ENCODE measurements around the gene VWA3A.

The VWA3A gene

DNA sequence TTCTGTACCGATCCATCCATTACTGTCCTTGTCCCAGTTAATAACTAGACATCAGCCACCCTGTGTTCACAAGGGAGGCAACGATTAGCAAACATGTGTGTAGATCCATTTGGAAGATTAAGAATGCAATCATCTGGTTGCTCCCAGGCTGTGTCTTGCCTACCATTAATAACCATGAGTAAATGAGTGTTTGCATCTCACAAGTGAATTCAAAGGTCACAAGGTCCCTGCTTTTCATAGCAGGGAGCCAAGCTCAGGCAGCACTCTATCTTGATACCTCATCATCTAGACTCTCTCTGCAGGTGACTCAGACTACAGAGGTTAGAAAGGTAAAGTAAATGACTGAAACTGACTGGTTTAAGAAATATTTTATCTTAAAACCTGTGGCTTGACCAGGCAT, 25.3 kb downstream of the VWA3A start:
- no peaks in the 10 kb centered on the region for H3K79me2 ChIP-seq (ENCODE audit: insufficient read depth, low read length)
- no peaks in the 10 kb centered on the region for H3K36me3 ChIP-seq (ENCODE audit: insufficient read depth, low read length)
- H3K9ac ChIP-seq (ENCODE audit: low read depth, low read length), result no peak overlapping the region
- H4K20me1 ChIP-seq (ENCODE audit: insufficient read depth, low read length), result no peaks in the 10 kb centered on the region
- H3K9me3 ChIP-seq (ENCODE audit: insufficient read depth, low read length, severe bottlenecking), result no peaks in the 10 kb centered on the region
- TF ChIP-seq, protein P1, sequence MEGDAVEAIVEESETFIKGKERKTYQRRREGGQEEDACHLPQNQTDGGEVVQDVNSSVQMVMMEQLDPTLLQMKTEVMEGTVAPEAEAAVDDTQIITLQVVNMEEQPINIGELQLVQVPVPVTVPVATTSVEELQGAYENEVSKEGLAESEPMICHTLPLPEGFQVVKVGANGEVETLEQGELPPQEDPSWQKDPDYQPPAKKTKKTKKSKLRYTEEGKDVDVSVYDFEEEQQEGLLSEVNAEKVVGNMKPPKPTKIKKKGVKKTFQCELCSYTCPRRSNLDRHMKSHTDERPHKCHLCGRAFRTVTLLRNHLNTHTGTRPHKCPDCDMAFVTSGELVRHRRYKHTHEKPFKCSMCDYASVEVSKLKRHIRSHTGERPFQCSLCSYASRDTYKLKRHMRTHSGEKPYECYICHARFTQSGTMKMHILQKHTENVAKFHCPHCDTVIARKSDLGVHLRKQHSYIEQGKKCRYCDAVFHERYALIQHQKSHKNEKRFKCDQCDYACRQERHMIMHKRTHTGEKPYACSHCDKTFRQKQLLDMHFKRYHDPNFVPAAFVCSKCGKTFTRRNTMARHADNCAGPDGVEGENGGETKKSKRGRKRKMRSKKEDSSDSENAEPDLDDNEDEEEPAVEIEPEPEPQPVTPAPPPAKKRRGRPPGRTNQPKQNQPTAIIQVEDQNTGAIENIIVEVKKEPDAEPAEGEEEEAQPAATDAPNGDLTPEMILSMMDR (IDR thresholded peaks at IDR 0.05; ENCODE audit: borderline replicate concordance, extremely low read depth, low read length, poor library complexity, severe bottlenecking), result no peak
- TF ChIP-seq EZH2 (IDR thresholded peaks at IDR 0.05; ENCODE audit: borderline replicate concordance, low read depth, low read length, severe bottlenecking), result no peak
- no peak overlapping the region for H3K4me3 ChIP-seq (ENCODE audit: low read depth in 1 of 2, low read length in 2 of 2)
- H3K4me1 ChIP-seq (ENCODE audit: insufficient read depth, low read length), result no peaks in the 10 kb centered on the region
- no peaks in the 10 kb centered on the region for H3K27me3 ChIP-seq (ENCODE audit: insufficient read depth, low read length, poor library complexity)
- no peak overlapping the region for H2AFZ ChIP-seq (ENCODE audit: low read depth, low read length)
- no peak for ATAC-seq (ENCODE audit: insufficient read depth, low read depth)
- H3K27ac ChIP-seq (ENCODE audit: low read length), result no peak overlapping the region
- H3K4me2 ChIP-seq (ENCODE audit: insufficient read depth, low read length), result no peak overlapping the region
- DNase-seq, result no peak

DNA sequence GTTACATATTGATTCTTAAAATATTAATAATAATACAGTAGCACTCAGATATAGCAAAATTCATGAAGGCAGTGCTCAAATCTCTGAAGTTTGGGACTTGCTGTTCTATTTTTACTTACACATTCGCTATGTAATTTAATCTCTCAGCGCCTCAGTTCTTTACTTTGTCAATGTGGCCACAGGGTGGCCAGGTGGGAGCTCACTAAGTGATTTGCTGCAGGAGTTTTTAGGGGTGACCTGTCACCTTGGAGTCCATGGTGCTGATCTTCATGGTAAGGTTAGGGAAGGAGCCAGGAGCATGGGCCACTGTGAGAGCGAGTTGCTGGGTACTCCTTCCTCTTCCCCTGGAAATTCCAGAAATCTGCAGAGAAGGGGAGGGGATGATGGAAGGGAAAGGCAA, 28.1 kb downstream of the VWA3A start:
- ATAC-seq (ENCODE audit: insufficient read depth, low read depth) (no peak), DNase-seq (no peak)
- H3K4me2 ChIP-seq (ENCODE audit: insufficient read depth, low read length), result no peak overlapping the region
- no peak overlapping the region for H3K9ac ChIP-seq (ENCODE audit: low read depth, low read length)
- no peaks in the 10 kb centered on the region for H3K79me2 ChIP-seq (ENCODE audit: insufficient read depth, low read length)
- no peaks in the 10 kb centered on the region for H3K36me3 ChIP-seq (ENCODE audit: insufficient read depth, low read length)
- TF ChIP-seq, protein P1 (IDR thresholded peaks at IDR 0.05; ENCODE audit: borderline replicate concordance, extremely low read depth, low read length, poor library complexity, severe bottlenecking), result no peak
- no peak for TF ChIP-seq EZH2 (IDR thresholded peaks at IDR 0.05; ENCODE audit: borderline replicate concordance, low read depth, low read length, severe bottlenecking)
- H3K4me3 ChIP-seq (ENCODE audit: low read depth in 1 of 2, low read length in 2 of 2), result no peak overlapping the region
- H3K9me3 ChIP-seq (ENCODE audit: insufficient read depth, low read length, severe bottlenecking), result no peaks in the 10 kb centered on the region
- H3K27ac ChIP-seq (ENCODE audit: low read length), result no peak overlapping the region
- H4K20me1 ChIP-seq (ENCODE audit: insufficient read depth, low read length), result 0 out of 2 replicates have a peak, but pooled peaks cover 3% of the 10 kb centered on the region
- no peak overlapping the region for H2AFZ ChIP-seq (ENCODE audit: low read depth, low read length)
- H3K4me1 ChIP-seq (ENCODE audit: insufficient read depth, low read length), result no peaks in the 10 kb centered on the region
- H3K27me3 ChIP-seq (ENCODE audit: insufficient read depth, low read length, poor library complexity), result no peaks in the 10 kb centered on the region

DNA sequence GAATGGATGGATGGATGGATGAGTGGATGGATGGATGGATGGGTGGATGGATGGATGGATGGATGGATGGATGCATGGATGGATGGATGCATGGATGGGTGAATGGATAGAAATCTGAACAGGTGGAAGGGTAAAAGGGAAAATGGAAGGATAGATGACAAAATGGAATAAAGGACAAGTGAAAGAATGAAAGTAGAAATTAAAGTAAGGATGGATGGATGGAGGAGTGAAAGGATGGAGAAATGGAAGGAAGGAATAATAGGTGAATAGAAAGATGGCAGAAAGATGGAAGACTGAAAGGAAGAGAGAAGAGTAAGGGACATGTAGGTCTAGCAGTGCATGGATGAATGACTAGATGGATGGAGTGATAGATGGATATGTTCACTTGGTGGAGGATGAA, 29.9 kb downstream of the VWA3A start:
- ATAC-seq (ENCODE audit: insufficient read depth, low read depth) (no peak), DNase-seq (no peak)
- Histone ChIP-seq H3K9me3 (ENCODE audit: insufficient read depth, low read length, severe bottlenecking) (no peaks in the 10 kb centered on the region), H3K27me3 (ENCODE audit: insufficient read depth, low read length, poor library complexity) (no peaks in the 10 kb centered on the region), H3K36me3 (ENCODE audit: insufficient read depth, low read length) (no peaks in the 10 kb centered on the region), H3K4me1 (ENCODE audit: insufficient read depth, low read length) (no peaks in the 10 kb centered on the region), H3K9ac (ENCODE audit: low read depth, low read length) (no peak overlapping the region), H3K4me2 (ENCODE audit: insufficient read depth, low read length) (no peak overlapping the region), H3K4me3 (ENCODE audit: low read depth in 1 of 2, low read length in 2 of 2) (no peak overlapping the region), H3K27ac (ENCODE audit: low read length) (no peak overlapping the region), H2AFZ (ENCODE audit: low read depth, low read length) (no peak overlapping the region), H3K79me2 (ENCODE audit: insufficient read depth, low read length) (no peaks in the 10 kb centered on the region), H4K20me1 (ENCODE audit: insufficient read depth, low read length) (0 out of 2 replicates have a peak, but pooled peaks cover 3% of the 10 kb centered on the region)
- TF ChIP-seq EZH2 (IDR thresholded peaks at IDR 0.05; ENCODE audit: borderline replicate concordance, low read depth, low read length, severe bottlenecking), result no peak
- TF ChIP-seq, protein P1 (IDR thresholded peaks at IDR 0.05; ENCODE audit: borderline replicate concordance, extremely low read depth, low read length, poor library complexity, severe bottlenecking), result no peak

DNA sequence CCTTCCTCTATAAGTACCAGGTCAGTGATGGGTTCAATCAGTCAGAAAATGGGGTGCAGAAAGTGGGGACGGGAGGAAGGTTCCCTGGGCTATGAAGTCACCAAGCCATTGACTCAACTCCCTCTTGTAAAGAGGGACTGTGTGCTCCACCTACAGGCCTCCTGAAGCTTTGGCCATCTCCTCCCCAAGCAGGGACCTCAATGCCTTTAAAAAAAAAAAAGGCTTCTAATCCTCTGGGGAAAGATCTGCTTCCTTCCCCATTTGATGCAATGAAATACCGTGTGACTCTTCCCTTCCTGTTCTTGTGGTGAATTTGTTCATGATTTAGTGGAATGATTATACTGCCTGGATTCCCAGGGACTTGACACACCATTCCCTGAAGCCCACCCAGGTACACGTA, 30.8 kb downstream of the VWA3A start:
- Histone ChIP-seq H3K9ac (ENCODE audit: low read depth, low read length) (no peak overlapping the region), H3K36me3 (ENCODE audit: insufficient read depth, low read length) (no peaks in the 10 kb centered on the region), H2AFZ (ENCODE audit: low read depth, low read length) (no peak overlapping the region), H3K79me2 (ENCODE audit: insufficient read depth, low read length) (no peaks in the 10 kb centered on the region), H3K27me3 (ENCODE audit: insufficient read depth, low read length, poor library complexity) (no peaks in the 10 kb centered on the region), H3K4me3 (ENCODE audit: low read depth in 1 of 2, low read length in 2 of 2) (no peak overlapping the region), H3K4me2 (ENCODE audit: insufficient read depth, low read length) (no peak overlapping the region), H3K4me1 (ENCODE audit: insufficient read depth, low read length) (no peaks in the 10 kb centered on the region), H4K20me1 (ENCODE audit: insufficient read depth, low read length) (0 out of 2 replicates have a peak, but pooled peaks cover 3% of the 10 kb centered on the region), H3K27ac (ENCODE audit: low read length) (no peak overlapping the region), H3K9me3 (ENCODE audit: insufficient read depth, low read length, severe bottlenecking) (no peaks in the 10 kb centered on the region)
- DNase-seq (no peak), ATAC-seq (ENCODE audit: insufficient read depth, low read depth) (no peak)
- no peak for TF ChIP-seq EZH2 (IDR thresholded peaks at IDR 0.05; ENCODE audit: borderline replicate concordance, low read depth, low read length, severe bottlenecking)
- TF ChIP-seq, protein P1 (IDR thresholded peaks at IDR 0.05; ENCODE audit: borderline replicate concordance, extremely low read depth, low read length, poor library complexity, severe bottlenecking), result no peak

All from DND-41 (cell line).